Right lobe of liver (tissue), 6 donors: ENCODE results near the gene MYPOP. TPM values are rescaled to one million over a fixed set of nuclear protein-coding genes. Genes with fewer than 3 reads are reported as not detected.

Source experiments
- ATAC-seq, 4 donors: fragments of 200-7000 bp; cut with Tn5 transposase; one replicate each; pipeline ENCODE4 v1.9.1; 2020; ENCODE audit warnings: mild to moderate bottlenecking in 4 of 4, moderate library complexity in 4 of 4
- DNase-seq, 3 donors: peaks; one replicate each; pipeline ENCODE4 v3.0.0-alpha.2; 2020
- H3K27ac ChIP-seq, 3 donors: fragments of 200-600 bp; one replicate each; pipeline ENCODE4 v1.8.0; 2022
- H3K27me3 ChIP-seq, 2 donors: fragments of 200-600 bp; one replicate each; pipeline ENCODE4 v1.8.0; 2022
- H3K36me3 ChIP-seq, 4 donors: fragments of 200-600 bp; sonication (generic) in 1 of 4; one replicate each; pipeline versions ENCODE4 v1.5.1 to v1.8.0; 2017 to 2022; ENCODE audit warnings: control low read depth in 1 of 4
- H3K4me1 ChIP-seq, 4 donors: fragments of 200-600 bp; sonication (generic) in 1 of 4; one replicate each; pipeline versions ENCODE4 v1.5.1 to v1.8.0; 2017 to 2022; ENCODE audit warnings: control low read depth in 1 of 4
- H3K4me3 ChIP-seq, 3 donors: fragments of 200-600 bp; one replicate each; pipeline ENCODE4 v1.8.0; 2022
- H3K9me3 ChIP-seq, 4 donors: fragments of 200-600 bp; sonication (generic) in 1 of 4; one replicate each; pipeline versions ENCODE4 v1.5.1 to v1.8.0; 2017 to 2022; ENCODE audit warnings: control low read depth in 1 of 4
- CTCF ChIP-seq, 4 donors: fragments of 200-600 bp in 3 of 4; fragments of 450-650 bp in 1 of 4; IDR thresholded peaks; one replicate each; pipeline versions ENCODE4 v1.5.1 to v1.8.0; 2016 to 2022; ENCODE audit warnings: antibody characterized with exemption in 4 of 4, mild to moderate bottlenecking in 2 of 4
- POLR2A ChIP-seq: fragments of 450-650 bp; IDR thresholded peaks from one replicate; pipeline ENCODE4 v1.6.1; 2017; ENCODE audit warnings: antibody characterized with exemption, mild to moderate bottlenecking
- WGBS: methylation state at CpG from one replicate; pipeline ENCODE4 v1.1.6; 2018; ENCODE audit warnings: low coverage, low lambda C conversion rate; ENCODE audit not compliant: insufficient coverage; ENCODE audit errors: missing lambda C conversion rate; 5-methylcytosine and 5-hydroxymethylcytosine counted together
- intact Hi-C, 2 donors: fragments of 100-400 bp; cut with DNase I; formaldehyde crosslinking; loops; one replicate each; pipeline versions ENCODE4 v1.11.2 to v1.14.1; 2022
- total RNA-seq, 6 experiments: library from RNA; depleted of rRNA in 2 of 6; stranded (reverse); fragments of >200 nt in 2 of 6; fragmentation: NEBNext Ultra II Directional in 3 of 6; extraction: Animal tissue kit (Norgen Biotek cat#: 25700) in 3 of 6; gene quantifications; one replicate each; pipeline versions ENCODE4 v1.1.0 to v1.2.4, GENCODE V29; 2016 to 2023
- donor health status: DM: no; HTN: yes; CAD: no.
- donor health status: DM: no; HTN: no; CAD: no.
- donor health status: DM: no; HTN: no; CAD: no.
- donor health status: DM: no; HTN: yes; CAD: no.
- donor health status: DM: no; HTN: yes; CAD: no.

Gene MYPOP
- total RNA-seq, 6 experiments from 2014 or later: 2.5 to 5.2 (median 3.9) TPM

GRCh38 chr19:45906221-45906620 lies 3.8 kb upstream of the MYPOP start:
- Histone ChIP-seq H3K27me3 (no peaks in the 10 kb centered on the region), H3K9me3 (no peaks in the 10 kb centered on the region), H3K36me3 (no peaks in the 10 kb centered on the region), H3K4me3 (no peak overlapping the region), H3K4me1 (peaks cover 0 to 9% (median 0%) of the 10 kb centered on the region in 4 donors), H3K27ac (no peak overlapping the region)
- intact Hi-C loops: no loop called here
- no peak for DNase-seq
- ATAC-seq: no peak
- TF ChIP-seq CTCF (IDR thresholded peaks at IDR 0.05) (no peak), POLR2A (no peak)
- WGBS: 86% methylated on average over 3 of the region's 3 CpGs

- TF ChIP-seq CTCF (IDR thresholded peaks at IDR 0.05) (no peak), POLR2A (no peak)
- Histone ChIP-seq H3K4me3 (no peak overlapping the region), H3K27me3 (no peaks in the 10 kb centered on the region), H3K4me1 (peaks cover 0 to 12% (median 2%) of the 10 kb centered on the region in 4 donors), H3K9me3 (no peaks in the 10 kb centered on the region), H3K27ac (no peak overlapping the region), H3K36me3 (no peaks in the 10 kb centered on the region)
- ATAC-seq (no peak), DNase-seq (no peak)
- intact Hi-C loops: no loop called here
- WGBS: 76% methylated on average over 10 of the region's 10 CpGs
Measured at GRCh38 chr19:45905011-45905410, 2.6 kb upstream of the MYPOP start.

- WGBS: 1% methylated on average over 35 of the region's 73 CpGs
- Histone ChIP-seq H3K4me1 (peaks cover 0 to 15% (median 5%) of the 10 kb centered on the region in 4 donors), H3K9me3 (no peaks in the 10 kb centered on the region), H3K27ac (peak overlapping the region; percentile 25 to 47 (median 27)), H3K36me3 (peaks cover 0 to 6% (median 2%) of the 10 kb centered on the region in 4 donors), H3K27me3 (no peaks in the 10 kb centered on the region), H3K4me3 (peak overlapping the region; percentile 62 to 65 (median 62))
- DNase-seq (peak; percentile 99), ATAC-seq (peak; percentile 92 to 97 (median 94))
- intact Hi-C loops: no loop called here
- TF ChIP-seq CTCF (IDR thresholded peaks at IDR 0.05) (peak in 1 of 4 donors; percentile 16), POLR2A (peak; percentile 51)
Measured at GRCh38 chr19:45902651-45903625, 525 bp upstream of the MYPOP start.

- TF ChIP-seq CTCF (IDR thresholded peaks at IDR 0.05) (no peak), POLR2A (no peak)
- intact Hi-C loops: no loop called here
- Histone ChIP-seq H3K9me3 (no peaks in the 10 kb centered on the region), H3K27ac (no peak overlapping the region), H3K4me1 (peaks cover 0 to 15% (median 5%) of the 10 kb centered on the region in 4 donors), H3K27me3 (no peaks in the 10 kb centered on the region), H3K36me3 (peaks cover 0 to 6% (median 2%) of the 10 kb centered on the region in 4 donors), H3K4me3 (peak overlapping the region; percentile 62 to 65 (median 62))
- peak in 2 of 3 donors; percentile 60 to 70 for DNase-seq
- ATAC-seq: no peak
- 3% methylated on average over 12 of the region's 69 CpGs for WGBS
Measured at GRCh38 chr19:45901432-45901911, 941 bp downstream of the MYPOP start.
